Ishikawa (cell line): Measurements from ENCODE around the gene DPEP1.

Experiments used
- CEBPB ChIP-seq: IDR thresholded peaks from 2 replicates; pipeline ENCODE4 v1.6.1; 2012
- CREB1 ChIP-seq: IDR thresholded peaks from 2 replicates; pipeline ENCODE4 v1.6.1; 2012; ENCODE audit warnings: low read depth
- EGR1 ChIP-seq: IDR thresholded peaks from 2 replicates; pipeline ENCODE4 v1.6.1; 2012
- EP300 ChIP-seq: IDR thresholded peaks from 2 replicates; pipeline ENCODE4 v1.6.1; 2012; ENCODE audit warnings: borderline replicate concordance
- FOXM1 ChIP-seq: IDR thresholded peaks from 2 replicates; pipeline ENCODE4 v1.6.1; 2012; ENCODE audit warnings: low read depth, borderline replicate concordance
- MAX ChIP-seq: IDR thresholded peaks from 2 replicates; pipeline ENCODE4 v1.6.1; 2012
- NFIC ChIP-seq: IDR thresholded peaks from 2 replicates; pipeline ENCODE4 v1.6.1; 2012
- RAD21 ChIP-seq: IDR thresholded peaks from 2 replicates; pipeline ENCODE4 v1.6.1; 2012; ENCODE audit warnings: low read depth
- REST ChIP-seq: IDR thresholded peaks from 2 replicates; pipeline ENCODE4 v1.6.1; 2012; ENCODE audit warnings: low read depth, mild to moderate bottlenecking
- TAF1 ChIP-seq: IDR thresholded peaks from 2 replicates; pipeline ENCODE4 v1.6.1; 2012; ENCODE audit warnings: low read depth, mild to moderate bottlenecking
- TCF12 ChIP-seq: IDR thresholded peaks from 2 replicates; pipeline ENCODE4 v1.6.1; 2012; ENCODE audit warnings: low read depth
- TEAD4 ChIP-seq: IDR thresholded peaks from 2 replicates; pipeline ENCODE4 v1.6.1; 2012
- USF1 ChIP-seq: IDR thresholded peaks from 2 replicates; pipeline ENCODE4 v1.6.1; 2012
- YY1 ChIP-seq: IDR thresholded peaks from 2 replicates; pipeline ENCODE4 v1.6.1; 2012; ENCODE audit warnings: low read depth
- ZBTB7A ChIP-seq: IDR thresholded peaks from 2 replicates; pipeline ENCODE4 v1.6.1; 2012; ENCODE audit warnings: low read depth

DPEP1 gene

GRCh38 chr16:89639385-89639784, 25.9 kb downstream of the DPEP1 start:
- no peak for TF ChIP-seq EGR1
- no peak for TF ChIP-seq ZBTB7A
- TF ChIP-seq REST = no peak
- no peak for TF ChIP-seq TEAD4

- TF ChIP-seq TEAD4 (peak; percentile 39; the same call in 1 of the 2 replicates), USF1 (no peak), YY1 (no peak)
Measured at GRCh38 chr16:89641458-89642119, 28.1 kb downstream of the DPEP1 start.

GRCh38 chr16:89642574-89642973, 29.1 kb downstream of the DPEP1 start:
- TF ChIP-seq TEAD4 = no peak
- TF ChIP-seq TCF12 = no peak
- TF ChIP-seq RAD21 = no peak
- no peak for TF ChIP-seq YY1
- no peak for TF ChIP-seq USF1
- no peak for TF ChIP-seq CREB1
- TF ChIP-seq EP300 = no peak
- TF ChIP-seq EGR1 = no peak
- TF ChIP-seq ZBTB7A = no peak
- TF ChIP-seq MAX = no peak
- TF ChIP-seq REST = no peak
- TF ChIP-seq NFIC = no peak
- no peak for TF ChIP-seq TAF1
- no peak for TF ChIP-seq FOXM1
- no peak for TF ChIP-seq CEBPB

GRCh38 chr16:89643769-89644300, 30.4 kb downstream of the DPEP1 start:
- TF ChIP-seq USF1 = no peak
- no peak for TF ChIP-seq YY1
- TF ChIP-seq MAX = no peak
- TF ChIP-seq RAD21 = no peak
- no peak for TF ChIP-seq TEAD4
- no peak for TF ChIP-seq NFIC

GRCh38 chr16:89645122-89645521, 31.7 kb downstream of the DPEP1 start:
- no peak for TF ChIP-seq TAF1
- no peak for TF ChIP-seq TCF12
- TF ChIP-seq YY1 = no peak
- TF ChIP-seq REST = no peak
- TF ChIP-seq TEAD4 = no peak
- no peak for TF ChIP-seq RAD21
- TF ChIP-seq USF1 = no peak
